Ovary (tissue), 9 donors: ENCODE measurements around the gene KRTAP2-4. TPM values are rescaled to one million over a fixed set of nuclear protein-coding genes. Genes with fewer than 3 reads are reported as not detected.
"Not testable (repeated sequence)": the region's sequence is repeated elsewhere in the genome, so short reads cannot be mapped to it uniquely, and the experiment has no call there.

Experiments used
- DNase-seq, 5 donors: peaks; one replicate each; pipeline ENCODE4 v3.0.0-alpha.2; 2019 to 2020
- H3K27ac ChIP-seq, 2 donors: fragments of 200-600 bp; one replicate each; pipeline versions ENCODE4 v1.5.1 to v1.8.0; 2019 to 2022
- H3K27me3 ChIP-seq: fragments of 200-600 bp; one replicate; pipeline ENCODE4 v1.8.0; 2022
- H3K36me3 ChIP-seq: fragments of 200-600 bp; sonication (generic); one replicate; pipeline ENCODE4 v1.5.1; 2019
- H3K4me1 ChIP-seq: one replicate; pipeline ENCODE4 v1.8.1; 2013; ENCODE audit warnings: mild to moderate bottlenecking, moderate library complexity; ENCODE audit not compliant: insufficient read depth
- H3K4me3 ChIP-seq: fragments of 200-600 bp; sonication (generic); one replicate; pipeline ENCODE4 v1.5.1; 2017
- H3K9me3 ChIP-seq, 2 donors: fragments of 200-600 bp in 1 of 2; sonication (generic) in 1 of 2; one replicate each; pipeline versions ENCODE4 v1.5.1 to v1.8.1; 2013 to 2019; ENCODE audit warnings: mild to moderate bottlenecking in 1 of 2, moderate library complexity in 1 of 2
- CTCF ChIP-seq, 3 donors: fragments of 450-650 bp in 2 of 3; fragments of 200-600 bp in 1 of 3; IDR thresholded peaks; one replicate each; pipeline versions ENCODE4 v1.5.1 to v1.8.0; 2016 to 2022; ENCODE audit warnings: antibody characterized with exemption in 3 of 3, mild to moderate bottlenecking in 1 of 3
- EP300 ChIP-seq: sonication (generic); formaldehyde crosslinking; IDR thresholded peaks from one replicate; pipeline ENCODE4 v1.6.1; 2017; ENCODE audit warnings: antibody characterized with exemption
- POLR2A ChIP-seq: fragments of 450-650 bp; IDR thresholded peaks from one replicate; pipeline ENCODE4 v1.6.1; 2017; ENCODE audit warnings: antibody characterized with exemption, mild to moderate bottlenecking, moderate library complexity
- WGBS, 3 donors: extraction: QIAGEN DNeasy Blood & Tissue Kit in 1 of 3; methylation state at CpG; one replicate each; pipeline versions ENCODE4 v1.1.5 to v1.1.7; 2013 to 2017; 5-methylcytosine and 5-hydroxymethylcytosine counted together
- intact Hi-C, 4 donors: fragments of 100-400 bp; cut with DNase I; formaldehyde crosslinking; loops; one replicate each; pipeline versions ENCODE4 v1.11.0 to v1.15.1; 2022 to 2023
- polyA plus RNA-seq, 2 donors: library from polyadenylated mRNA; stranded (reverse); fragments of 200-250 nt in 1 of 2; fragments of 350-450 nt in 1 of 2; fragmentation: Illumina TruSeq in 1 of 2; extraction: RNeasy Lipid Tissue Mini Kit (QIAGEN cat#74804) in 1 of 2; gene quantifications; one replicate each; pipeline ENCODE4 v1.2.3, GENCODE V29; 2013 to 2014
- total RNA-seq, 7 donors: library from RNA; depleted of rRNA in 2 of 7; stranded (reverse); fragments of >200 nt in 2 of 7; fragmentation: NEBNext Ultra II Directional in 3 of 7; extraction: Animal tissue kit (Norgen Biotek cat#: 25700) in 3 of 7; gene quantifications; one replicate each; pipeline versions ENCODE4 v1.1.0 to v1.2.4, GENCODE V29; 2016 to 2023
- donor health status: DM: no; HTN: no; CAD: no; lungs with moderate emphysema.
- donor health status: DM: no; HTN: no; CAD: no.
- donor health status: Bipolar disorder and iron deficiency.
- donor health status: DM: yes; HTN: yes; CAD: no.
- donor health status: DM: no; HTN: no; CAD: no.
- donor health status: DM: yes; HTN: yes; CAD: no.

Gene KRTAP2-4
- total and polyA plus RNA-seq, 9 donors, result not detected

- no peak within 1 kb of the TSS for H3K27ac ChIP-seq
- DNase-seq, result no peak
- intact Hi-C loops, result no loop called here
- H3K27me3 ChIP-seq, result no peaks in the 10 kb centered on the region
- H3K9me3 ChIP-seq, result no peaks in the 10 kb centered on the region
- H3K36me3 ChIP-seq, result no peaks in the 10 kb centered on the region
- WGBS, 3 donors, result 74 to 82% (median 80%) methylated on average over 6 of the region's 6 CpGs
- TF ChIP-seq POLR2A (no peak), EP300 (no peak), CTCF (IDR thresholded peaks at IDR 0.05) (no peak)
- no peak within 1 kb of the TSS for H3K4me3 ChIP-seq
- peaks cover 2% of the 10 kb centered on the region for H3K4me1 ChIP-seq
Observed at GRCh38 chr17:41060052-41060604, 5.6 kb downstream of the KRTAP2-4 start, which contains the start of gene KRTAP2-3. KRTAP2-3 (minus strand) TSS chr17:41060114; CDS start chr17:41060050, 64 bp downstream.

- 31 to 43% (median 43%) methylated on average over 10 to 12 of the region's 31 CpGs for WGBS, 3 donors
- H3K4me1 ChIP-seq, H3K36me3 ChIP-seq, H3K27me3 ChIP-seq, DNase-seq, intact Hi-C loops, H3K9me3 ChIP-seq, H3K4me3 ChIP-seq, H3K27ac ChIP-seq: not testable (repeated sequence)
Observed at GRCh38 chr17:41059276-41060051, 6.2 kb downstream of the KRTAP2-4 start.

- H3K4me3 ChIP-seq, result no peak overlapping the region
- H3K9me3 ChIP-seq, result no peaks in the 10 kb centered on the region
- H3K4me1 ChIP-seq, result peaks cover 2% of the 10 kb centered on the region
- no peak overlapping the region for H3K27ac ChIP-seq
- no peak for DNase-seq
- WGBS, 3 donors, result 87 to 93% (median 90%) methylated on average over 5 of the region's 5 CpGs
- H3K27me3 ChIP-seq, result no peaks in the 10 kb centered on the region
- H3K36me3 ChIP-seq, result no peaks in the 10 kb centered on the region
- intact Hi-C loops, result no loop called here
- TF ChIP-seq EP300 (no peak), CTCF (IDR thresholded peaks at IDR 0.05) (no peak), POLR2A (no peak)
Observed at GRCh38 chr17:41058741-41059140, 6.9 kb downstream of the KRTAP2-4 start.

- Histone ChIP-seq H3K4me3 (no peak overlapping the region), H3K27me3 (no peaks in the 10 kb centered on the region), H3K4me1 (peaks cover 2% of the 10 kb centered on the region), H3K27ac (no peak overlapping the region), H3K36me3 (no peaks in the 10 kb centered on the region), H3K9me3 (no peaks in the 10 kb centered on the region)
- DNase-seq, result no peak
- WGBS, 3 donors, result 90 to 95% (median 94%) methylated on average over 1 of the region's 1 CpG
- intact Hi-C loops, result no loop called here
- TF ChIP-seq POLR2A (no peak), EP300 (no peak), CTCF (IDR thresholded peaks at IDR 0.05) (no peak)
Observed at GRCh38 chr17:41057547-41057946, 8.1 kb downstream of the KRTAP2-4 start.

DNA sequence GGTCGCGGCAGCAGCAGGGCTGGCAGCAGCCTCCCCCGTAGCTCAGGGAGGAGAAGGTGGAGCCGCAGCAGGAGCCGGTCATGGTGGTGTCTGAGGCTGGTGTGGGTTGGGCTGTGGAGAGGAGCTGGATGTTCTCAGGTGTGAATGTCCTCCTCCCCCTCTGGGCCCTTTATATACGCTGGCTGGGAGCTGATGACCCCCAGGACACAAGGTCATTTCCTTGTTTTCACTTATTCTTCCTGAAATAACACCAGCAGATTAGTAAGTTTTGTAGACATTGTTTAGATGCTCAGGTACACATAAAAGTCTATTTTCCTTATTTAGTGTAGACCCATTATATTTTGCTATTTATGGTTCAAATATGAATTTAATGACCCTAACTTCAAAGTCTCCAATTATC, 10.5 kb downstream of the KRTAP2-4 start, which contains the start of gene KRTAP2-2:
Gene KRTAP2-2 (minus strand): TSS at position 101 of the 400 bp plus-strand sequence. CDS start 19 bp downstream, at position 82.
- H3K36me3 ChIP-seq, intact Hi-C loops: not testable (repeated sequence)
- 11 to 48% (median 46%) methylated on average over 1 to 4 of the region's 6 CpGs for WGBS, 3 donors

GRCh38 chr17:41054556-41054955, 11.1 kb downstream of the KRTAP2-4 start:
- H3K27ac ChIP-seq, DNase-seq, H3K27me3 ChIP-seq, H3K9me3 ChIP-seq, H3K4me1 ChIP-seq, H3K4me3 ChIP-seq, H3K36me3 ChIP-seq, intact Hi-C loops: not testable (repeated sequence)
- 72 to 89% (median 85%) methylated on average over 7 to 9 of the region's 9 CpGs for WGBS, 3 donors

More for the DNA sequence above, 10.5 kb downstream of the KRTAP2-4 start, which contains the start of gene KRTAP2-2:
- DNase-seq, H3K27ac ChIP-seq, H3K27me3 ChIP-seq, H3K4me3 ChIP-seq, H3K9me3 ChIP-seq, H3K4me1 ChIP-seq: not testable (repeated sequence)
